Measurements from ENCODE around the gene SRP14.

- TF ChIP-seq POLR2A (IDR thresholded peaks at IDR 0.05; ENCODE audit: low read depth, low read length) (no peak), TAF1 (IDR thresholded peaks at IDR 0.05; ENCODE audit: borderline replicate concordance, low read depth, low read length) (no peak)
Observed at GRCh38 chr15:40070166-40070557, 31.2 kb upstream of the SRP14 start.
